Astrocyte (in vitro differentiated cells and primary cell): ENCODE data around the gene SSBP1.

Experiments
- CTCF ChIP-seq: IDR thresholded peaks from 2 replicates; pipeline ENCODE4 v1.5.1; 2011; ENCODE audit warnings: low read depth, mild to moderate bottlenecking, inconsistent platforms, low read length, moderate library complexity; ENCODE audit not compliant: insufficient read depth
- EZH2 ChIP-seq: IDR thresholded peaks from 2 replicates; pipeline ENCODE4 v1.6.1; 2012; ENCODE audit warnings: mild to moderate bottlenecking, low read length, inconsistent platforms; ENCODE audit not compliant: insufficient read depth

GRCh38 chr7:141713890-141714289 is 24.3 kb upstream of the SSBP1 start:
- TF ChIP-seq CTCF (no peak), EZH2 (no peak)
